PFSK-1 (cell line): ENCODE data around the gene HOXA3.

ENCODE experiments used
- SIN3A ChIP-seq: IDR thresholded peaks from 2 replicates; pipeline ENCODE4 v1.6.1; 2012; ENCODE audit warnings: mild to moderate bottlenecking, low read length, moderate library complexity, borderline replicate concordance; ENCODE audit not compliant: insufficient read depth
- TF ChIP-seq, protein P1 (sequence below), 2 experiments: IDR thresholded peaks; 2 replicates each; pipeline versions ENCODE4 v1.6.1 to v1.8.0; 2011 to 2012; ENCODE audit warnings: low read depth in 2 of 2, low read length in 2 of 2, control low read depth in 1 of 2, inconsistent platforms in 1 of 2, mild to moderate bottlenecking in 1 of 2, moderate library complexity in 1 of 2; ENCODE audit not compliant: insufficient read depth in 1 of 2

DNA sequence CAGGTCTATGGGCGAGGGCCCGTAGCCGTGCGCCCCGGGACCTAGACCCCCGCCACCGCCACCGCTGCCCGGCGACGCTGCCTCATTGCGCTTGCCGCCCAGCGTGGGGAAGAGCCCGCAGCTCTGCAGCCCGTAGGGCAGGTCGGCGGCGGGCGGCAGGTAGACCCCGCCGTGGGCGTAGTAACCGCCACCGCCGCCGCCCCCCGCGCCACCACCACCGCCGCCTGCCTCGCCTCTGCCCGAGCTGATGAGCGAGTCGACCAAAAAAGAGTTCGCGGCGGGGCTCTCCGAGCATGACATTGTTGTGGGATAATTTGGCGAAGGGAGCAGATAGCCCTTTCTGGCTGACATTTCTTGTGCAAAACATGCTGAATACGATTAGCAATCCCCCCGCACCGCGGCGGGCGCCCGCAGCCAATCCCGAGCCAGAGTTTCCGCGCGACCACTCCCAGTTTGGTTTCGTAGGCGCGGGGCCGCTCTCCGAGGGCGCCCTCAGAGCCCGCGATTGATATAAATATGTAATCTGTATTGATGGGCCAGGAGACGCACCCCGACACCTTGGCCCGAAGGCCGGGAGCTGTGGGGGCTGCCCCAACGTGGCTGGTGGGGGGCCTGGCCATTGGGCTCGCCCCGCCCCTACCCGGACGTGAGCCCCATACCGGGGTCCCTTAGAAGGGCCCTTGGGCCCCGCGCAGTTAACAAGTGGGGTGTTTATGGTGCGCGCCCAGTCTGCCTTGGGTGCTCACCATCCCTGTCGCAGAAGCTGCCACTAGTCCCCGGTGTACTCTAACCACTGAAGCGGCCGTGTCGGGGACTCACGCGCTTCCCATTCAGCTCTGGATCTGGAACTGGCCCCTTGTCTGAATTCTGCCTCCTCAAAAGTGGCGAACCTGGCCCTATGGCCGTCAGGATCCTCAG is 21.8 kb upstream of the HOXA3 start, which contains the start of gene HOXA10:
- TF ChIP-seq SIN3A = no peak
- TF ChIP-seq, protein P1, sequence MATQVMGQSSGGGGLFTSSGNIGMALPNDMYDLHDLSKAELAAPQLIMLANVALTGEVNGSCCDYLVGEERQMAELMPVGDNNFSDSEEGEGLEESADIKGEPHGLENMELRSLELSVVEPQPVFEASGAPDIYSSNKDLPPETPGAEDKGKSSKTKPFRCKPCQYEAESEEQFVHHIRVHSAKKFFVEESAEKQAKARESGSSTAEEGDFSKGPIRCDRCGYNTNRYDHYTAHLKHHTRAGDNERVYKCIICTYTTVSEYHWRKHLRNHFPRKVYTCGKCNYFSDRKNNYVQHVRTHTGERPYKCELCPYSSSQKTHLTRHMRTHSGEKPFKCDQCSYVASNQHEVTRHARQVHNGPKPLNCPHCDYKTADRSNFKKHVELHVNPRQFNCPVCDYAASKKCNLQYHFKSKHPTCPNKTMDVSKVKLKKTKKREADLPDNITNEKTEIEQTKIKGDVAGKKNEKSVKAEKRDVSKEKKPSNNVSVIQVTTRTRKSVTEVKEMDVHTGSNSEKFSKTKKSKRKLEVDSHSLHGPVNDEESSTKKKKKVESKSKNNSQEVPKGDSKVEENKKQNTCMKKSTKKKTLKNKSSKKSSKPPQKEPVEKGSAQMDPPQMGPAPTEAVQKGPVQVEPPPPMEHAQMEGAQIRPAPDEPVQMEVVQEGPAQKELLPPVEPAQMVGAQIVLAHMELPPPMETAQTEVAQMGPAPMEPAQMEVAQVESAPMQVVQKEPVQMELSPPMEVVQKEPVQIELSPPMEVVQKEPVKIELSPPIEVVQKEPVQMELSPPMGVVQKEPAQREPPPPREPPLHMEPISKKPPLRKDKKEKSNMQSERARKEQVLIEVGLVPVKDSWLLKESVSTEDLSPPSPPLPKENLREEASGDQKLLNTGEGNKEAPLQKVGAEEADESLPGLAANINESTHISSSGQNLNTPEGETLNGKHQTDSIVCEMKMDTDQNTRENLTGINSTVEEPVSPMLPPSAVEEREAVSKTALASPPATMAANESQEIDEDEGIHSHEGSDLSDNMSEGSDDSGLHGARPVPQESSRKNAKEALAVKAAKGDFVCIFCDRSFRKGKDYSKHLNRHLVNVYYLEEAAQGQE (IDR thresholded peaks at IDR 0.05; ENCODE audit: insufficient read depth in 1 of 2, low read depth in 2 of 2, low read length in 2 of 2) = no peak
